Endodermal cell (in vitro differentiated cells): ENCODE measurements around the gene PVALB. TPM values are rescaled to one million over a fixed set of nuclear protein-coding genes. Genes with fewer than 3 reads are reported as not detected.
A peak's percentile ranks its signal among the peaks of the same experiment; 100 is the strongest.

Experiments used
- DNase-seq: peaks from one replicate; pipeline ENCODE4 v3.0.0-alpha.2; 2017
- H3K27ac ChIP-seq: 2 replicates; pipeline ENCODE4 v1.5.1; 2013; ENCODE audit warnings: mild to moderate bottlenecking, low read depth, low read length, moderate library complexity
- H3K27me3 ChIP-seq: 2 replicates; pipeline ENCODE4 v1.6.1; 2013; ENCODE audit warnings: mild to moderate bottlenecking, low read length, moderate library complexity; ENCODE audit not compliant: insufficient read depth, control insufficient read depth, poor library complexity, severe bottlenecking
- H3K36me3 ChIP-seq: 2 replicates; pipeline ENCODE4 v1.7.0; 2013; ENCODE audit warnings: mild to moderate bottlenecking, low read length, moderate library complexity; ENCODE audit not compliant: control insufficient read depth, insufficient read depth
- H3K4me1 ChIP-seq: one replicate; pipeline ENCODE4 v1.7.0; 2013; ENCODE audit warnings: low read length; ENCODE audit not compliant: control insufficient read depth, insufficient read depth
- H3K4me3 ChIP-seq: 2 replicates; pipeline ENCODE4 v1.5.1; 2013; ENCODE audit warnings: mild to moderate bottlenecking, low read length, moderate library complexity
- H3K9ac ChIP-seq: 2 replicates; pipeline ENCODE4 v1.6.1; 2013; ENCODE audit warnings: mild to moderate bottlenecking, low read length, moderate library complexity; ENCODE audit not compliant: poor library complexity, severe bottlenecking; ENCODE audit errors: extremely low read depth
- H3K9me3 ChIP-seq: 2 replicates; pipeline ENCODE4 v1.6.1; 2013; ENCODE audit warnings: mild to moderate bottlenecking, low read length, moderate library complexity; ENCODE audit not compliant: control insufficient read depth
- H3K27ac Mint-ChIP-seq: 2 replicates; pipeline ENCODE4 v1.8.0; 2020; ENCODE audit warnings: mixed read lengths
- H3K27me3 Mint-ChIP-seq: 2 replicates; pipeline ENCODE4 v1.8.0; 2021; ENCODE audit warnings: mild to moderate bottlenecking, mixed read lengths; ENCODE audit not compliant: insufficient read depth
- H3K36me3 Mint-ChIP-seq: 2 replicates; pipeline ENCODE4 v1.8.0; 2020; ENCODE audit warnings: low read depth, mixed read lengths
- H3K4me1 Mint-ChIP-seq: 2 replicates; pipeline ENCODE4 v1.8.0; 2020; ENCODE audit warnings: mixed read lengths
- H3K4me3 Mint-ChIP-seq: 2 replicates; pipeline ENCODE4 v1.8.0; 2020; ENCODE audit warnings: mild to moderate bottlenecking, moderate library complexity, mixed read lengths
- H3K9me3 Mint-ChIP-seq: 2 replicates; pipeline ENCODE4 v1.8.0; 2020; ENCODE audit warnings: mild to moderate bottlenecking, mixed read lengths
- CTCF ChIP-seq: fragments of 200-600 bp; sonication (generic); conservative IDR thresholded peaks from 2 replicates; pipeline ENCODE4 v1.5.0; 2021; ENCODE audit warnings: antibody characterized with exemption, mild to moderate bottlenecking
- WGBS, 2 experiments: methylation state at CpG; one replicate each; pipeline versions ENCODE4 v1.1.5 to v1.1.7; 2013; ENCODE audit warnings: missing lambda C conversion rate in 2 of 2, mixed read lengths in 1 of 2; ENCODE audit not compliant: insufficient coverage in 1 of 2, insufficient read length in 1 of 2; 5-methylcytosine and 5-hydroxymethylcytosine counted together
- total RNA-seq, 2 donors: library from RNA; stranded (reverse); fragmentation: NEBNext Ultra II Directional in 1 of 2; extraction: Animal tissue kit (Norgen Biotek cat#: 25700) in 1 of 2; gene quantifications; 2 replicates in 1 of 2; 3 replicates in 1 of 2; pipeline ENCODE4 v1.2.1, GENCODE V29; 2021

PVALB gene
- total RNA-seq, 2 donors from 2014 or later, result not detected

- peaks cover 9% of the 10 kb centered on the region for H3K4me1 Mint-ChIP-seq
- DNase-seq, result peak; percentile 99
- H3K27me3 ChIP-seq, result no peaks in the 10 kb centered on the region
- TF ChIP-seq CTCF, result no peak
- no peaks in the 10 kb centered on the region for H3K36me3 ChIP-seq
- H3K36me3 Mint-ChIP-seq, result peaks cover 13% of the 10 kb centered on the region
- H3K9me3 ChIP-seq, result peaks cover 22% of the 10 kb centered on the region
- peak within 1 kb of the TSS; percentile 87 for H3K4me3 ChIP-seq
- no peaks in the 10 kb centered on the region for H3K4me1 ChIP-seq
- no peak within 1 kb of the TSS for H3K27ac ChIP-seq
- H3K9ac ChIP-seq, result peak within 1 kb of the TSS; percentile 47
- H3K4me3 Mint-ChIP-seq, result peak within 1 kb of the TSS; percentile 78
- peaks cover 29% of the 10 kb centered on the region for H3K27me3 Mint-ChIP-seq
- H3K27ac Mint-ChIP-seq, result peak within 1 kb of the TSS; percentile 75
- WGBS, 2 experiments, result 0% methylated on average over 36 to 43 of the region's 43 CpGs
- H3K9me3 Mint-ChIP-seq, result peaks cover 29% of the 10 kb centered on the region
Measured at GRCh38 chr22:36775964-36776669, 40.7 kb downstream of the PVALB start, which contains the start of gene IFT27. Gene IFT27 (minus strand): TSS chr22:36776119. CDS start chr22:36775707, 412 bp downstream.

GRCh38 chr22:36775586-36775963 lies 41.3 kb downstream of the PVALB start:
- Mint-ChIP-seq H3K27me3 (peaks cover 29% of the 10 kb centered on the region), H3K4me1 (peaks cover 9% of the 10 kb centered on the region), H3K27ac (peak overlapping the region; percentile 75), H3K9me3 (peaks cover 29% of the 10 kb centered on the region), H3K4me3 (peak overlapping the region; percentile 78), H3K36me3 (peaks cover 13% of the 10 kb centered on the region)
- Histone ChIP-seq H3K4me3 (peak overlapping the region; percentile 87), H3K4me1 (no peaks in the 10 kb centered on the region), H3K27ac (no peak overlapping the region), H3K27me3 (no peaks in the 10 kb centered on the region), H3K9ac (peak overlapping the region; percentile 47), H3K36me3 (no peaks in the 10 kb centered on the region), H3K9me3 (peaks cover 22% of the 10 kb centered on the region)
- no peak for TF ChIP-seq CTCF
- peak; percentile 72 for DNase-seq
- 0 to 1% methylated on average over 4 to 23 of the region's 23 CpGs for WGBS, 2 experiments

GRCh38 chr22:36773935-36774334 lies 42.9 kb downstream of the PVALB start:
- no peak overlapping the region for H3K27ac ChIP-seq
- H3K9ac ChIP-seq, result no peak overlapping the region
- H3K4me1 ChIP-seq, result no peaks in the 10 kb centered on the region
- no peak for DNase-seq
- H3K9me3 Mint-ChIP-seq, result peaks cover 25% of the 10 kb centered on the region
- H3K9me3 ChIP-seq, result peaks cover 22% of the 10 kb centered on the region
- H3K36me3 ChIP-seq, result no peaks in the 10 kb centered on the region
- peak; percentile 68 for TF ChIP-seq CTCF
- peaks cover 13% of the 10 kb centered on the region for H3K36me3 Mint-ChIP-seq
- H3K4me3 ChIP-seq, result no peak overlapping the region
- no peaks in the 10 kb centered on the region for H3K27me3 ChIP-seq
- no peak overlapping the region for H3K27ac Mint-ChIP-seq
- H3K27me3 Mint-ChIP-seq, result peaks cover 25% of the 10 kb centered on the region
- no peak overlapping the region for H3K4me3 Mint-ChIP-seq
- WGBS, 2 experiments, result 84 to 88% methylated on average over 3 of the region's 3 CpGs
- peaks cover 9% of the 10 kb centered on the region for H3K4me1 Mint-ChIP-seq
